HEK293 (cell line): ENCODE measurements around the gene VAV3.

Experiments used
- CTCF ChIA-PET: fragments of 350-600 bp; formaldehyde crosslinking; extraction: SDS; loops from one replicate; lab custom pipeline; 2021; ENCODE audit warnings: antibody characterized with exemption; lab: Yijun Ruan, JAX
- POLR2A ChIA-PET: fragments of 300-600 bp; formaldehyde crosslinking; extraction: SDS; loops from one replicate; lab custom pipeline; 2020; ENCODE audit warnings: antibody characterized with exemption, inconsistent platforms; lab: Yijun Ruan, JAX
- H3K27ac ChIP-seq: fragments of 200-500 bp; sonication (Bioruptor generic); 2 replicates; pipeline ENCODE4 v1.5.1; 2014; ENCODE audit warnings: low read depth, low read length, control low read depth, inconsistent platforms; ENCODE audit errors: extremely low read depth
- H3K36me3 ChIP-seq, 2 experiments: fragments of 200-500 bp in 1 of 2; sonication (Bioruptor generic) in 1 of 2; 1 replicate in 1 of 2; 2 replicates in 1 of 2; pipeline ENCODE4 v1.5.1; 2014 to 2017; ENCODE audit warnings: inconsistent platforms in 2 of 2, low read length in 2 of 2; ENCODE audit not compliant: control insufficient read depth in 2 of 2, insufficient read depth in 1 of 2
- H3K4me1 ChIP-seq: fragments of 200-500 bp; sonication (Bioruptor generic); 2 replicates; pipeline ENCODE4 v1.5.1; 2014; ENCODE audit warnings: mild to moderate bottlenecking, low read length, inconsistent platforms; ENCODE audit not compliant: control insufficient read depth, insufficient read depth
- H3K4me3 ChIP-seq: 2 replicates; pipeline ENCODE4 v1.5.1; 2011; ENCODE audit warnings: low read depth, mild to moderate bottlenecking, control low read depth, low read length, moderate library complexity
- H3K9me3 ChIP-seq: fragments of 200-500 bp; sonication (Bioruptor generic); 2 replicates; pipeline ENCODE4 v1.5.1; 2014; ENCODE audit warnings: low read depth, low read length, inconsistent platforms; ENCODE audit not compliant: control insufficient read depth, insufficient read depth
- EGR2 ChIP-seq: fragments of 450-650 bp; formaldehyde crosslinking; IDR thresholded peaks from 2 replicates; pipeline ENCODE4 v1.5.1; 2016; ENCODE audit warnings: low read depth, missing biosample characterization, missing genetic modification characterization
- HOXD13 ChIP-seq: sonication (generic); formaldehyde crosslinking; IDR thresholded peaks from 2 replicates; pipeline ENCODE4 v1.8.0; 2022; ENCODE audit warnings: missing genetic modification reagents, borderline replicate concordance
- SCRT1 ChIP-seq: fragments of 450-650 bp; formaldehyde crosslinking; IDR thresholded peaks from 2 replicates; pipeline ENCODE4 v1.5.1; 2016; ENCODE audit warnings: missing biosample characterization, missing genetic modification characterization, borderline replicate concordance
- ZBTB11 ChIP-seq: fragments of 450-650 bp; formaldehyde crosslinking; conservative IDR thresholded peaks from 2 replicates; pipeline ENCODE4 v1.5.1; 2016; ENCODE audit warnings: low read depth, missing biosample characterization, missing genetic modification characterization
- ZBTB20 ChIP-seq: fragments of 450-650 bp; formaldehyde crosslinking; IDR thresholded peaks from 2 replicates; pipeline ENCODE4 v1.5.1; 2016; ENCODE audit warnings: missing biosample characterization, missing genetic modification characterization
- ZNF169 ChIP-seq: fragments of 450-650 bp; formaldehyde crosslinking; IDR thresholded peaks from 2 replicates; pipeline ENCODE4 v1.5.1; 2016; ENCODE audit warnings: missing biosample characterization, missing genetic modification characterization
- ZNF18 ChIP-seq: fragments of 450-650 bp; formaldehyde crosslinking; IDR thresholded peaks from 2 replicates; pipeline ENCODE4 v1.5.1; 2016; ENCODE audit warnings: missing biosample characterization, missing genetic modification characterization
- ZNF214 ChIP-seq: fragments of 450-650 bp; formaldehyde crosslinking; IDR thresholded peaks from 2 replicates; pipeline ENCODE4 v1.5.1; 2017; ENCODE audit warnings: missing biosample characterization, mild to moderate bottlenecking, missing genetic modification characterization, borderline replicate concordance
- ZNF335 ChIP-seq: fragments of 450-650 bp; formaldehyde crosslinking; conservative IDR thresholded peaks from 2 replicates; pipeline ENCODE4 v1.5.1; 2016; ENCODE audit warnings: missing biosample characterization, missing genetic modification characterization
- ZNF394 ChIP-seq: fragments of 450-650 bp; formaldehyde crosslinking; IDR thresholded peaks from 2 replicates; pipeline ENCODE4 v1.5.1; 2016; ENCODE audit warnings: missing biosample characterization, missing genetic modification characterization, mild to moderate bottlenecking, moderate library complexity, borderline replicate concordance
- ZNF423 ChIP-seq: fragments of 450-650 bp; formaldehyde crosslinking; IDR thresholded peaks from 2 replicates; pipeline ENCODE4 v1.5.1; 2016; ENCODE audit warnings: missing biosample characterization, missing genetic modification characterization
- ZNF600 ChIP-seq: fragments of 450-650 bp; formaldehyde crosslinking; IDR thresholded peaks from 2 replicates; pipeline ENCODE4 v1.5.1; 2016; ENCODE audit warnings: missing biosample characterization, missing genetic modification characterization
- ZNF747 ChIP-seq: fragments of 450-650 bp; formaldehyde crosslinking; IDR thresholded peaks from 2 replicates; pipeline ENCODE4 v1.5.1; 2016; ENCODE audit warnings: missing biosample characterization, missing genetic modification characterization
- ZNF776 ChIP-seq: fragments of 450-650 bp; formaldehyde crosslinking; IDR thresholded peaks from 2 replicates; pipeline ENCODE4 v1.5.0; 2017; ENCODE audit warnings: missing biosample characterization, missing genetic modification characterization, borderline replicate concordance
- ZNF777 ChIP-seq: fragments of 450-650 bp; formaldehyde crosslinking; IDR thresholded peaks from 2 replicates; pipeline ENCODE4 v1.5.1; 2017; ENCODE audit warnings: missing biosample characterization, missing genetic modification characterization, borderline replicate concordance
- ZNF785 ChIP-seq: fragments of 450-650 bp; formaldehyde crosslinking; IDR thresholded peaks from 2 replicates; pipeline ENCODE4 v1.5.1; 2016; ENCODE audit warnings: missing biosample characterization, missing genetic modification characterization
- ZNF837 ChIP-seq: fragments of 450-650 bp; formaldehyde crosslinking; IDR thresholded peaks from 2 replicates; pipeline ENCODE4 v1.5.1; 2016; ENCODE audit warnings: missing biosample characterization, missing genetic modification characterization
- ZSCAN30 ChIP-seq: fragments of 450-650 bp; IDR thresholded peaks from 2 replicates; pipeline ENCODE4 v1.5.1; 2018; ENCODE audit warnings: missing biosample characterization, mild to moderate bottlenecking, missing genetic modification characterization, moderate library complexity

The VAV3 gene

GRCh38 chr1:107941123-107941522 lies 23.9 kb downstream of the VAV3 start (continued):
- TF ChIP-seq HOXD13 (no peak), ZNF394 (tag by site-specific recombination) (no peak)

GRCh38 chr1:107940701-107941100 lies 24.3 kb downstream of the VAV3 start:
- Histone ChIP-seq H3K36me3 (no peaks in the 10 kb centered on the region), H3K4me1 (peaks cover 11% of the 10 kb centered on the region), H3K9me3 (no peaks in the 10 kb centered on the region), H3K4me3 (no peak overlapping the region), H3K27ac (no peak overlapping the region)
- CTCF ChIA-PET = interaction anchor here (1.0 to 1.2 kb wide), 2 partner anchors 158 to 184 kb away, joined by 3 to 5 read pairs; no protein-coding TSS in a partner anchor
- POLR2A ChIA-PET = no interaction called here
- no peak for TF ChIP-seq EGR2 (tag by site-specific recombination)
- TF ChIP-seq ZBTB20 = no peak
- TF ChIP-seq ZNF747 = no peak
- TF ChIP-seq ZNF600 = no peak
- TF ChIP-seq ZNF776 (tag by site-specific recombination) = no peak
- TF ChIP-seq SCRT1 (tag by site-specific recombination) = no peak
- no peak for TF ChIP-seq ZNF335
- TF ChIP-seq ZBTB11 (tag by site-specific recombination) = no peak
- no peak for TF ChIP-seq ZNF423 (tag by site-specific recombination)
- TF ChIP-seq ZNF18 (tag by site-specific recombination) = no peak
- no peak for TF ChIP-seq ZNF169 (tag by site-specific recombination)
- TF ChIP-seq ZNF214 (tag by site-specific recombination) = no peak
- TF ChIP-seq ZSCAN30 (tag by site-specific recombination) = no peak
- no peak for TF ChIP-seq ZNF777 (tag by site-specific recombination)

- H3K27ac ChIP-seq = no peak overlapping the region
- TF ChIP-seq ZNF837 (tag by site-specific recombination) = no peak
- TF ChIP-seq ZNF785 (tag by site-specific recombination) = no peak
- ChIA-PET POLR2A (no interaction called here), CTCF (interaction anchor here (0.5 to 1.2 kb wide), 2 partner anchors 12 to 185 kb away, joined by 4 to 5 read pairs; no protein-coding TSS in a partner anchor)
- H3K4me3 ChIP-seq = no peak overlapping the region
- H3K4me1 ChIP-seq = peaks cover 14% of the 10 kb centered on the region
- no peaks in the 10 kb centered on the region for H3K9me3 ChIP-seq
- no peaks in the 10 kb centered on the region for H3K36me3 ChIP-seq
These were observed 24.9 kb downstream of the VAV3 start for GRCh38 chr1:107940017-107940577.
